H1 (cell line): Measurements from ENCODE around the gene TTI1.

Source experiments
- EGR1 ChIP-seq: IDR thresholded peaks from 2 replicates; pipeline ENCODE4 v1.6.1; 2011; ENCODE audit warnings: low read depth, low read length, borderline replicate concordance
- GTF2F1 ChIP-seq: IDR thresholded peaks from 2 replicates; pipeline ENCODE4 v1.6.1; 2012; ENCODE audit warnings: low read depth, low read length, improper control_type of control experiment, borderline replicate concordance
- SIN3A ChIP-seq, 2 experiments: IDR thresholded peaks in 1 of 2; conservative IDR thresholded peaks in 1 of 2; 2 replicates each; pipeline ENCODE4 v1.6.1; 2011 to 2012; ENCODE audit warnings: low read length in 2 of 2, improper control_type of control experiment in 1 of 2, low read depth in 1 of 2, mild to moderate bottlenecking in 1 of 2

GRCh38 chr20:37940858-37941257 is 92.4 kb downstream of the TTI1 start:
- no peak for TF ChIP-seq EGR1
- TF ChIP-seq SIN3A (conservative IDR thresholded peaks at IDR 0.05 in 1 of 2, IDR thresholded peaks at IDR 0.05 in 1 of 2; ENCODE audit: low read depth in 1 of 2, low read length in 2 of 2), result no peak
- no peak for TF ChIP-seq GTF2F1
